NCI-H146 treated with DMSO at 0.1 percent for 48 hours (cell line): ENCODE results near the gene RFLNA.

Experiments used
- DNase-seq: peaks from one replicate; lab custom pipeline; 2025; ENCODE audit not compliant: unreplicated experiment; lab: John Stamatoyannopoulos, UW

RFLNA gene

GRCh38 chr12:124302807-124303578 is 8.1 kb downstream of the RFLNA start:
- no peak for DNase-seq

- no peak for DNase-seq
Observed at GRCh38 chr12:124303579-124304313, 8.9 kb downstream of the RFLNA start.

GRCh38 chr12:124304314-124304790 is 9.5 kb downstream of the RFLNA start:
- DNase-seq, result no peak

GRCh38 chr12:124305136-124305535 is 10.2 kb downstream of the RFLNA start:
- no peak for DNase-seq

- DNase-seq, result no peak
Observed at GRCh38 chr12:124305776-124306685, 11.1 kb downstream of the RFLNA start.

- DNase-seq, result no peak
Observed at GRCh38 chr12:124306686-124307555, 12.0 kb downstream of the RFLNA start.

- no peak for DNase-seq
Observed at GRCh38 chr12:124307556-124307825, 12.6 kb downstream of the RFLNA start.

GRCh38 chr12:124308741-124309140 is 13.8 kb downstream of the RFLNA start:
- DNase-seq, result no peak

- no peak for DNase-seq
Observed at GRCh38 chr12:124309231-124309630, 14.3 kb downstream of the RFLNA start.

GRCh38 chr12:124309744-124310143 is 14.9 kb downstream of the RFLNA start:
- DNase-seq, result no peak

- DNase-seq, result no peak
Observed at GRCh38 chr12:124310178-124310577, 15.3 kb downstream of the RFLNA start.

- DNase-seq, result no peak
Observed at GRCh38 chr12:124310785-124311184, 15.9 kb downstream of the RFLNA start.

GRCh38 chr12:124311292-124312109 is 16.6 kb downstream of the RFLNA start:
- no peak for DNase-seq

- no peak for DNase-seq
Observed at GRCh38 chr12:124312601-124313000, 17.7 kb downstream of the RFLNA start.

GRCh38 chr12:124314207-124314606 is 19.3 kb downstream of the RFLNA start:
- no peak for DNase-seq

GRCh38 chr12:124314766-124315165 is 19.9 kb downstream of the RFLNA start:
- DNase-seq, result no peak

GRCh38 chr12:124315372-124316044 is 20.6 kb downstream of the RFLNA start:
- no peak for DNase-seq

- DNase-seq, result no peak
Observed at GRCh38 chr12:124316257-124316900, 21.5 kb downstream of the RFLNA start.

- no peak for DNase-seq
Observed at GRCh38 chr12:124317400-124317799, 22.5 kb downstream of the RFLNA start.
